MM.1S (cell line): Measurements from ENCODE around the gene KIAA1217.

Source experiments
- CTCF ChIP-seq: fragments of 300-600 bp; sonication (generic); IDR thresholded peaks from 2 replicates; pipeline ENCODE4 v1.5.1; 2016; ENCODE audit warnings: antibody characterized with exemption, low read length, mixed read lengths
- EZH2 ChIP-seq: fragments of 300-600 bp; sonication (generic); optimal IDR thresholded peaks from 2 replicates; pipeline ENCODE3; 2017; ENCODE audit warnings: low read depth, mild to moderate bottlenecking, antibody characterized with exemption, low read length, mixed read lengths
- EZH2phosphoT487 ChIP-seq: fragments of 300-600 bp; sonication (generic); IDR thresholded peaks from 2 replicates; pipeline ENCODE4 v1.6.1; 2018; ENCODE audit warnings: antibody characterized with exemption, low read length

- TF ChIP-seq CTCF (no peak), EZH2 (no peak), EZH2phosphoT487 (no peak)
These were observed 269.0 kb downstream of the KIAA1217 start for GRCh38 chr10:24477915-24478314.
